HuH-7.5 (cell line): ENCODE measurements around the gene FBXO28.

Source experiments
- DNase-seq: peaks from one replicate; pipeline ENCODE4 v3.0.0; 2011; ENCODE audit warnings: low spot score

Gene FBXO28

GRCh38 chr1:224159541-224159940 lies 45.6 kb downstream of the FBXO28 start:
- DNase-seq: no peak

GRCh38 chr1:224160171-224160682 lies 46.3 kb downstream of the FBXO28 start:
- DNase-seq: no peak

- DNase-seq: no peak
Observed at GRCh38 chr1:224162768-224163167, 48.9 kb downstream of the FBXO28 start.

GRCh38 chr1:224163311-224163710 lies 49.4 kb downstream of the FBXO28 start:
- DNase-seq: no peak

GRCh38 chr1:224168859-224169380 lies 55.0 kb downstream of the FBXO28 start:
- DNase-seq: no peak

GRCh38 chr1:224169718-224170270 lies 55.9 kb downstream of the FBXO28 start:
- no peak for DNase-seq

GRCh38 chr1:224170343-224170742 lies 56.4 kb downstream of the FBXO28 start:
- no peak for DNase-seq

GRCh38 chr1:224170748-224171478 lies 57.0 kb downstream of the FBXO28 start:
- DNase-seq: peak; percentile 27

GRCh38 chr1:224172229-224172628 lies 58.3 kb downstream of the FBXO28 start:
- no peak for DNase-seq

- DNase-seq: no peak
Observed at GRCh38 chr1:224173523-224173922, 59.6 kb downstream of the FBXO28 start.

- DNase-seq: no peak
Observed at GRCh38 chr1:224175617-224176016, 61.7 kb downstream of the FBXO28 start.

- DNase-seq: no peak
Observed at GRCh38 chr1:224177356-224177999, 63.6 kb downstream of the FBXO28 start.

- DNase-seq: no peak
Observed at GRCh38 chr1:224178894-224179293, 65.0 kb downstream of the FBXO28 start.

GRCh38 chr1:224180783-224181452 lies 67.0 kb downstream of the FBXO28 start:
- DNase-seq: no peak

GRCh38 chr1:224181453-224181810 lies 67.5 kb downstream of the FBXO28 start:
- no peak for DNase-seq

GRCh38 chr1:224182057-224182865 lies 68.3 kb downstream of the FBXO28 start:
- DNase-seq: peak; percentile 34

- peak; percentile 89 for DNase-seq
Observed at GRCh38 chr1:224182866-224183590, 69.1 kb downstream of the FBXO28 start, which contains the start of gene DEGS1. TSS of gene DEGS1 (plus strand) at chr1:224183240. CDS start at chr1:224183337, 97 bp downstream.

GRCh38 chr1:224183591-224184312 lies 69.8 kb downstream of the FBXO28 start:
- peak; percentile 57 for DNase-seq

GRCh38 chr1:224185208-224185607 lies 71.3 kb downstream of the FBXO28 start:
- no peak for DNase-seq

- DNase-seq: no peak
Observed at GRCh38 chr1:224188286-224188685, 74.4 kb downstream of the FBXO28 start.
